ENCODE measurements around the gene KCNJ12.
"Not testable (repeated sequence)": the region's sequence is repeated elsewhere in the genome, so short reads cannot be mapped to it uniquely, and the experiment has no call there.

KCNJ12 gene

DNA sequence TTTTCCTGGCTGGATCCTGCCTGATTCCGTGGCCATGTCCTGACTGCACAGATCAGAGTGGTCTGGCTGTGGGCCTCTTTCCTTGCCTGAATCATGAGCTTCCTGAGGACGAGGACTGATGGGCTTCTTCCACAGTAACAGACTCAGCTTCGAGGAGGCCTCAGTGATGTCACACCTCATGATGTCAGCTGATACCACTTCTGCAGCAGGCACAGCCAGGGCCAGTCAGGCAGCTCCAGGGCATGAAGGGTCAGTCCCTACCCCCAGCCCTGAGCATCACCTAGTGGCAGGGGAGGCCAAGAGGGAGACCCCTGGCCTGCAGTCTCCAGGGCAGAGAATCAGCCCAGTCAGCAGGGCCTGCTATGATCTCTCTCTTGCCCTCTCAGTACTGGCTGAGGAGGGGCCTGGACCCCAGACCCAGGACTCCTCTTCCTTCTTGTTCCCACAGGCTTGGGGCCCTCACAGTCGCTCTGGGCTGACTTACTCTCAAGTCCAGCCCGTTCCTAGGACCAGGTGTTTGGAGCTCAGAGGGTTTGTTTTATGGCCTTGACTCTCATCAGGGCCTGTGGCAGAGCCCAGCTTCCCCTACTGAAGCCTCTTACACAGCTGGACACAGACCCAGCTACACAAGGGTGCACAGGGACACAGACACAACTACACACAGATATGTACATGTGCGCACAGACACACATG lies 26.7 kb upstream of the KCNJ12 start:
- not testable (repeated sequence) for DNase-seq (ENCODE audit: low spot score)

DNA sequence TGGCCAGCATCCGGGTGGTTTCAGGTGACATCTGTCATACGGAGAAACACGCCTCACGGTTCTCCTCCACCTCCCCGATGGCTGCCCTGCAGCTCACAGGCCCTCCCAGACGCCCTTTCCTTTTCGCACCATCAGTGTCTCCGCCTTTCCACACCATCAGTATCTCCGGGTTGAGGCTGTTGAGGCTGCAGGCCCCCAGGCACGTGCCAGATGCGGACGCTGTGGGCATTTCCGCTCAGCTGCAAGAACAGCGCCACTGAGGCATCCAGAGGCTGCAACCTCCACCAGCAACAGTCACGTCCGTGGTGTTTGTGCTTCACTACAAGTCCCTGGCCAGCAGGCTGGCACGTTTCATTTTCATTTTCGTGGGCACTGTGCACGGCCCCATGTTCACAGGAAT lies 25.7 kb upstream of the KCNJ12 start:
- not testable (repeated sequence) for DNase-seq (ENCODE audit: low spot score)

GRCh38 chr17:21351366-21352065 lies 24.6 kb upstream of the KCNJ12 start:
- no peak for DNase-seq (ENCODE audit: low spot score)

- no peak for DNase-seq (ENCODE audit: low spot score)
These were observed 23.8 kb upstream of the KCNJ12 start for GRCh38 chr17:21352221-21352980.

GRCh38 chr17:21352981-21353265 lies 23.2 kb upstream of the KCNJ12 start:
- DNase-seq (ENCODE audit: low spot score): no peak

DNA sequence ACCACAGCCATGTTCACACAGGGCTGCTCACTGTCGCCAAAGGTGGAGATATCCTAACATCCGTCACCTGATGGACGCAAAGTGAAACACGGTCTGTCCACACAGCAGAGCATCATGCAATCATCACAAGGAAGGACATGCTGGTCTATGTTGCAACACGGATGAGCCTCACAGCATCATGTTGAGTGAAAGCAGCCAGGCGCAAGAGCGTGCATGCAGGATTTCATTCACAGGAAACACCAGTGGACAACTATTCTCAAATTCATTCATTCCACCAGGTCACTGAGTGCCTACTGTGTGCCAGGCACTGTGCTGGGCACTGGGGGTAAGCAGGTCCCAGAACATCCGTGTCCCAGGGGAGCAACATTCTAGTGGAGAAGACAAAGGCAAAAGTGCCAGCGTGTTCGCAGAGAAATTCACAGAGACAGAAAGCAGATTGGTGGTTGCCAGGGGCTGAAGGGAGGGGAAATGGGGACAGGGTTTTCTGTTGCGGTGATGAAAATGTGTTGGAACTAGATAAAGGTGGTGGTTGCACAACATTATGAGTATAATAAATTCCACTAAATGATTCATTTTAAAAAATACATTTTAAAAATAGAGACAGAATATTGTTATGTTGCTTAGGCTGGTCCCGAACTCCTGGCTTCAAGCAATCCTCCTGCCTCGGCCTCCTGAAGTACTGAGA lies 22.7 kb upstream of the KCNJ12 start:
- no peak for DNase-seq (ENCODE audit: low spot score)

- no peak for DNase-seq (ENCODE audit: low spot score)
These were observed 21.3 kb upstream of the KCNJ12 start for GRCh38 chr17:21354796-21355385.

- DNase-seq (ENCODE audit: low spot score): no peak
These were observed 20.6 kb upstream of the KCNJ12 start for GRCh38 chr17:21355586-21355985.

GRCh38 chr17:21356537-21357127 lies 19.5 kb upstream of the KCNJ12 start:
- no peak for DNase-seq (ENCODE audit: low spot score)

DNA sequence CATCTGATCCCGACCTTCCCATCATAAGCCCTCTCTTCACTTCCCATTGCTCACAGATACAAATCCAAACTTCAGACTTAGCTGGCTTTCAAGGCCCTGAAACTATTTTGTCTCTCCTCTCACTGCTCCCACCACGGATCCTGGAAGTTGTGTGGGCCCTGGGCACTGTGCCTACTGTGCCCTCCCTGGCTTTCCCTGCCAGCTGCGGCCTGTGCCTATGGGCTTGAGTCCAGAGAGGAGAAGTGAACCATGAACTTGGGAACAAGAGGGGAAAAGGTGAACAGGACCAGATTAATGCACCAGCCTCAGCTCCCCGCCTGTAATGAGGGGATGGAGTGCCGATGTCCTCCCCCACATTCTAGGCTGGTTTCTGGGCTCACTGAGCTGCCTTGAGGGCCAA lies 18.9 kb upstream of the KCNJ12 start:
- no peak for DNase-seq (ENCODE audit: low spot score)

- DNase-seq (ENCODE audit: low spot score): peak; percentile 78
These were observed 18.2 kb upstream of the KCNJ12 start for GRCh38 chr17:21357696-21358656.

DNA sequence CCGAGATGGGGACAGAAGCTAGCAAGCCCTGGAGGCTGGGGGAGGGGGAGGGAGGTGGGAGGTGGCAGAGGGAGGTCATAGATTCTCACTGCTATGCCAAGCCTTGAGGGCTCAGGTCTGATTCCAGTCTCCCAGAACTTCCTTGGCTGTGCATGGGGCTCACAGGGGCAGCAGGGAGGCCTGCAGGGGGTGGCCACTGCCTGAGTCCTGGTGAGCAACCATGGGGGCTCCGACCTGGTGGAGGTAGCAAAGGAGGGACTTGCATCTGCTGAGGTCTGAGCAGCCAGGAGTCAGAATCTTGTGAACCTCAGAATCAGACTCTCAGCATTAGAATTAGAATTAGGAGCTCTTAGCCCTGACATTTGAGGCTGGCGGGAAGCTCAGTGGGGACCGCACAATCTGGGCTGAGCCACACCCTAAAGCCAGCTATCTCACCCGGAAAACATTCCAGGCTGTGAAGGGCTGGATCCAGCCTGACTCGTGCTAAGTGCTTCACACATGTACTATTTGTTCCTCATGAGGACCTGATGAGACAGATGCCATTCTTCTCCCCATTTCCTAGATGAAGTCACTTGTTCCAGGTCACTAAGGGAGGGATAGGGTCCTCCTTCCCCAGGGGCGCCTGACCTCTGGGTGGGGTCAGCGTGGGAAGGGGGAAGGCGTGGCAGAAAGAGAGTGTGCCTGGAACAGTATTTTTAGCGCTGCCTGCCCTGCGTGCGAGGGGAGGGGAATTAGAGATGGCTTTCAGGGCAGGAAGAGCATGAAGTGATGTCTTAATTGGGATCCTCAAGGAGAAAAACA lies 17.3 kb upstream of the KCNJ12 start:
- no peak for DNase-seq (ENCODE audit: low spot score)

GRCh38 chr17:21359483-21359840 lies 16.7 kb upstream of the KCNJ12 start:
- DNase-seq (ENCODE audit: low spot score): no peak

GRCh38 chr17:21360048-21360447 lies 16.1 kb upstream of the KCNJ12 start:
- DNase-seq (ENCODE audit: low spot score): no peak

- DNase-seq (ENCODE audit: low spot score): no peak
These were observed 14.9 kb upstream of the KCNJ12 start for GRCh38 chr17:21361020-21361809.

- no peak for DNase-seq (ENCODE audit: low spot score)
These were observed 13.7 kb upstream of the KCNJ12 start for GRCh38 chr17:21362331-21362931.

GRCh38 chr17:21363776-21364642 lies 12.1 kb upstream of the KCNJ12 start:
- DNase-seq (ENCODE audit: low spot score): no peak

All from SK-N-DZ (cell line).